Keratinocyte (primary cell): ENCODE measurements around the gene MYMK. TPM values are rescaled to one million over a fixed set of nuclear protein-coding genes. Genes with fewer than 3 reads are reported as not detected.

ENCODE experiments used
- DNase-seq: peaks from one replicate; pipeline ENCODE4 v3.0.0-alpha.2; 2011; ENCODE audit warnings: low read depth, missing footprints, low spot score
- FAIRE-seq: peaks from 2 replicates; lab custom pipeline; 2011; peaks lifted over from hg19 to GRCh38; lab: Jason Lieb, UNC
- H2AFZ ChIP-seq: 2 replicates; pipeline ENCODE4 v1.6.0; 2012; ENCODE audit warnings: low read length, control low read depth, inconsistent platforms; ENCODE audit not compliant: control insufficient read depth
- H3K27ac ChIP-seq: 2 replicates; pipeline ENCODE4 v1.5.1; 2011; ENCODE audit warnings: low read length; ENCODE audit not compliant: control insufficient read depth, insufficient read depth
- H3K27me3 ChIP-seq: 3 replicates; pipeline ENCODE4 v1.6.0; 2011; ENCODE audit warnings: low read length; ENCODE audit not compliant: control insufficient read depth, insufficient read depth; ENCODE audit errors: extremely low read depth
- H3K36me3 ChIP-seq, 2 experiments: 2 replicates in 1 of 2; 3 replicates in 1 of 2; pipeline ENCODE4 v1.5.1; 2011; ENCODE audit warnings: low read length in 2 of 2, mild to moderate bottlenecking in 1 of 2; ENCODE audit not compliant: control insufficient read depth in 2 of 2, insufficient read depth in 2 of 2; ENCODE audit errors: extremely low read depth in 1 of 2
- H3K4me1 ChIP-seq: 3 replicates; pipeline ENCODE4 v1.5.1; 2011; ENCODE audit warnings: low read length; ENCODE audit not compliant: control insufficient read depth, insufficient read depth; ENCODE audit errors: extremely low read depth
- H3K4me2 ChIP-seq: 3 replicates; pipeline ENCODE4 v1.6.0; 2011; ENCODE audit warnings: low read depth, low read length; ENCODE audit not compliant: control insufficient read depth, insufficient read depth; ENCODE audit errors: extremely low read depth
- H3K4me3 ChIP-seq, 3 experiments: fragments of 200-600 bp in 1 of 3; sonication (generic) in 1 of 3; 2 replicates in 2 of 3; 3 replicates in 1 of 3; pipeline ENCODE4 v1.5.1; 2011 to 2016; ENCODE audit warnings: low read length in 3 of 3, mild to moderate bottlenecking in 3 of 3, control low read depth in 2 of 3, inconsistent platforms in 1 of 3, low read depth in 1 of 3, mixed read lengths in 1 of 3, mixed run types in 1 of 3, moderate library complexity in 1 of 3; ENCODE audit not compliant: control insufficient read depth in 2 of 3, insufficient read depth in 2 of 3; ENCODE audit errors: extremely low read depth in 1 of 3
- H3K79me2 ChIP-seq: 2 replicates; pipeline ENCODE4 v1.6.0; 2012; ENCODE audit warnings: low read length; ENCODE audit not compliant: control insufficient read depth, insufficient read depth
- H3K9ac ChIP-seq: 3 replicates; pipeline ENCODE4 v1.6.0; 2011; ENCODE audit warnings: low read length; ENCODE audit not compliant: control insufficient read depth, insufficient read depth; ENCODE audit errors: extremely low read depth
- H3K9me1 ChIP-seq: 3 replicates; pipeline ENCODE4 v1.6.0; 2011; ENCODE audit warnings: low read length; ENCODE audit not compliant: control insufficient read depth, insufficient read depth; ENCODE audit errors: extremely low read depth
- H3K9me3 ChIP-seq: 2 replicates; pipeline ENCODE4 v1.5.1; 2012; ENCODE audit warnings: low read depth, low read length; ENCODE audit not compliant: control insufficient read depth
- H4K20me1 ChIP-seq: 3 replicates; pipeline ENCODE4 v1.6.0; 2011; ENCODE audit warnings: low read length; ENCODE audit not compliant: control insufficient read depth, insufficient read depth; ENCODE audit errors: extremely low read depth
- CTCF ChIP-seq, 3 experiments: IDR thresholded peaks in 1 of 3; conservative IDR thresholded peaks in 1 of 3; optimal IDR thresholded peaks in 1 of 3; 2 replicates in 2 of 3; 3 replicates in 1 of 3; pipeline versions ENCODE3 to v1.5.1; 2011; ENCODE audit warnings: low read length in 3 of 3, mild to moderate bottlenecking in 3 of 3, moderate library complexity in 2 of 3, control low read depth in 1 of 3, inconsistent platforms in 1 of 3; ENCODE audit not compliant: insufficient read depth in 2 of 3; ENCODE audit errors: extremely low read depth in 1 of 3
- EZH2 ChIP-seq: IDR thresholded peaks from one replicate; pipeline ENCODE4 v1.6.1; 2012; ENCODE audit warnings: inconsistent platforms, mild to moderate bottlenecking, low read length, moderate library complexity
- dilution Hi-C: fragments of 300-500 bp; cut with MboI; formaldehyde crosslinking; loops from one replicate; pipeline ENCODE4 v1.7.0; 2020; ENCODE audit warnings: low sequenced_read_pairs; ENCODE audit not compliant: extremely low pct_ligation_motif_present
- polyA plus RNA-seq, 5 experiments: library from polyadenylated mRNA; depleted of rRNA in 3 of 5; stranded (reverse) in 3 of 5; stranded (forward) in 1 of 5; unstranded in 1 of 5; fragments of >200 nt; gene quantifications; 1 replicate in 1 of 5; 2 replicates in 3 of 5; 3 replicates in 1 of 5; pipeline versions ENCODE4 v1.2.1 to v1.2.3, GENCODE V29; 2011 to 2012; ENCODE audit warnings: missing spikeins in 2 of 5, low read depth in 1 of 5, low replicate concordance in 1 of 5

The MYMK gene
- polyA plus RNA-seq, 1 donor (not counting 4 experiments of a cell fraction or from before 2014, with no cell fraction given): not detected

DNA sequence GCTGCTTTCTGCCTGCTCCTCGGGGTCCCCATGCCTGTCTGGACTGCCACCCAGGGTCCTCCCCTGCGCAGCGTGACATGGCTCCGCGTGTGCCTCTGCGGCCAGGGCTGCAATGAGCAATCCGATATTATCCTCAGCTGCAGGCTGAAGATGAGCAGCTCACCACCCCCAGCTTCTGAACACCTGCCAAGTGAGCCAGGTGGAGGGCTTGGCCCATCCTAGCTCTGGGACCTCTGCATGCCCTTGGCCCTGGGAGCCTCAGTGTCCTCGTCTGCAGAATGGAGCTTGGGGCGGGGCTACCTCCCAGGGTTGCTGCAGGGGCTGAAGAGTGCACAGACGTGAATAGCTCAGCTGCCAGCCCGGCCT lies 4.1 kb upstream of the MYMK start:
- no peak overlapping the region for H2AFZ ChIP-seq
- no peaks in the 10 kb centered on the region for H4K20me1 ChIP-seq
- H3K79me2 ChIP-seq: no peaks in the 10 kb centered on the region
- dilution Hi-C loops: no loop called here
- H3K36me3 ChIP-seq: no peaks in the 10 kb centered on the region
- no peak overlapping the region for H3K4me2 ChIP-seq
- TF ChIP-seq EZH2 (peak; percentile 17), CTCF (optimal IDR thresholded peaks at IDR 0.05 in 1 of 3, IDR thresholded peaks at IDR 0.05 in 1 of 3, conservative IDR thresholded peaks at IDR 0.05 in 1 of 3; ENCODE audit: extremely low read depth in 1 of 3, insufficient read depth in 2 of 3, low read length in 3 of 3) (no peak)
- H3K27ac ChIP-seq: no peak overlapping the region
- FAIRE-seq (no peak), DNase-seq (no peak)
- no peak overlapping the region for H3K9ac ChIP-seq
- no peaks in the 10 kb centered on the region for H3K9me1 ChIP-seq
- no peak overlapping the region for H3K4me3 ChIP-seq
- no peaks in the 10 kb centered on the region for H3K9me3 ChIP-seq
- H3K27me3 ChIP-seq: peaks cover 71% of the 10 kb centered on the region
- H3K4me1 ChIP-seq: no peaks in the 10 kb centered on the region

GRCh38 chr9:133528001-133528875 lies 3.5 kb upstream of the MYMK start:
- H3K27me3 ChIP-seq: peaks cover 66% of the 10 kb centered on the region
- H3K4me1 ChIP-seq: no peaks in the 10 kb centered on the region
- no peaks in the 10 kb centered on the region for H3K9me3 ChIP-seq
- DNase-seq (no peak), FAIRE-seq (no peak)
- no peak overlapping the region for H3K27ac ChIP-seq
- H3K79me2 ChIP-seq: no peaks in the 10 kb centered on the region
- no peaks in the 10 kb centered on the region for H3K9me1 ChIP-seq
- H3K4me2 ChIP-seq: no peak overlapping the region
- no peaks in the 10 kb centered on the region for H4K20me1 ChIP-seq
- dilution Hi-C loops: no loop called here
- TF ChIP-seq EZH2 (no peak), CTCF (optimal IDR thresholded peaks at IDR 0.05 in 1 of 3, IDR thresholded peaks at IDR 0.05 in 1 of 3, conservative IDR thresholded peaks at IDR 0.05 in 1 of 3; ENCODE audit: extremely low read depth in 1 of 3, insufficient read depth in 2 of 3, low read length in 3 of 3) (no peak)
- H3K9ac ChIP-seq: no peak overlapping the region
- no peaks in the 10 kb centered on the region for H3K36me3 ChIP-seq
- H2AFZ ChIP-seq: no peak overlapping the region
- no peak overlapping the region for H3K4me3 ChIP-seq
